Activated T-helper 9 cell treated with anti-CD3 and anti-CD28 coated beads, Interleukin-2, amount 50 U/mL, for 16 hours (primary cell): Measurements from ENCODE around the gene MTHFSD.

ENCODE experiments used
- DNase-seq: peaks from one replicate; pipeline ENCODE4 v3.0.0-alpha.2; 2020; ENCODE audit warnings: low read depth

MTHFSD gene

GRCh38 chr16:86549076-86549892 is 5.8 kb downstream of the MTHFSD start:
- DNase-seq, result no peak

- DNase-seq, result no peak
Measured at GRCh38 chr16:86547286-86547685, 7.7 kb downstream of the MTHFSD start.

GRCh38 chr16:86546638-86547013 is 8.4 kb downstream of the MTHFSD start:
- no peak for DNase-seq

- no peak for DNase-seq
Measured at GRCh38 chr16:86545954-86546637, 8.9 kb downstream of the MTHFSD start.

GRCh38 chr16:86545481-86545880 is 9.6 kb downstream of the MTHFSD start:
- no peak for DNase-seq

GRCh38 chr16:86542756-86543750 is 12.0 kb downstream of the MTHFSD start:
- DNase-seq, result no peak

- DNase-seq, result no peak
Measured at GRCh38 chr16:86541560-86541959, 13.5 kb downstream of the MTHFSD start.

GRCh38 chr16:86540894-86541293 is 14.1 kb downstream of the MTHFSD start:
- DNase-seq, result no peak

- DNase-seq, result no peak
Measured at GRCh38 chr16:86538196-86538780, 16.7 kb downstream of the MTHFSD start.

GRCh38 chr16:86537486-86537885 is 17.5 kb downstream of the MTHFSD start:
- DNase-seq, result no peak

GRCh38 chr16:86536621-86537020 is 18.4 kb downstream of the MTHFSD start:
- no peak for DNase-seq

- DNase-seq, result no peak
Measured at GRCh38 chr16:86534779-86535615, 20.0 kb downstream of the MTHFSD start.

GRCh38 chr16:86533767-86534351 is 21.2 kb downstream of the MTHFSD start:
- no peak for DNase-seq

GRCh38 chr16:86533076-86533475 is 22.0 kb downstream of the MTHFSD start:
- DNase-seq, result no peak

- no peak for DNase-seq
Measured at GRCh38 chr16:86532526-86532815, 22.6 kb downstream of the MTHFSD start.

- no peak for DNase-seq
Measured at GRCh38 chr16:86531641-86532525, 23.2 kb downstream of the MTHFSD start.

- DNase-seq, result no peak
Measured at GRCh38 chr16:86531191-86531545, 23.9 kb downstream of the MTHFSD start.

GRCh38 chr16:86530251-86531190 is 24.5 kb downstream of the MTHFSD start:
- no peak for DNase-seq

GRCh38 chr16:86529160-86529559 is 25.9 kb downstream of the MTHFSD start:
- DNase-seq, result no peak
